ENCODE data around the gene PRR12. TPM values are rescaled to one million over a fixed set of nuclear protein-coding genes. Genes with fewer than 3 reads are reported as not detected.

The PRR12 gene
- total RNA-seq, 1 experiment from 2014 or later, result 40.4 TPM

DNA sequence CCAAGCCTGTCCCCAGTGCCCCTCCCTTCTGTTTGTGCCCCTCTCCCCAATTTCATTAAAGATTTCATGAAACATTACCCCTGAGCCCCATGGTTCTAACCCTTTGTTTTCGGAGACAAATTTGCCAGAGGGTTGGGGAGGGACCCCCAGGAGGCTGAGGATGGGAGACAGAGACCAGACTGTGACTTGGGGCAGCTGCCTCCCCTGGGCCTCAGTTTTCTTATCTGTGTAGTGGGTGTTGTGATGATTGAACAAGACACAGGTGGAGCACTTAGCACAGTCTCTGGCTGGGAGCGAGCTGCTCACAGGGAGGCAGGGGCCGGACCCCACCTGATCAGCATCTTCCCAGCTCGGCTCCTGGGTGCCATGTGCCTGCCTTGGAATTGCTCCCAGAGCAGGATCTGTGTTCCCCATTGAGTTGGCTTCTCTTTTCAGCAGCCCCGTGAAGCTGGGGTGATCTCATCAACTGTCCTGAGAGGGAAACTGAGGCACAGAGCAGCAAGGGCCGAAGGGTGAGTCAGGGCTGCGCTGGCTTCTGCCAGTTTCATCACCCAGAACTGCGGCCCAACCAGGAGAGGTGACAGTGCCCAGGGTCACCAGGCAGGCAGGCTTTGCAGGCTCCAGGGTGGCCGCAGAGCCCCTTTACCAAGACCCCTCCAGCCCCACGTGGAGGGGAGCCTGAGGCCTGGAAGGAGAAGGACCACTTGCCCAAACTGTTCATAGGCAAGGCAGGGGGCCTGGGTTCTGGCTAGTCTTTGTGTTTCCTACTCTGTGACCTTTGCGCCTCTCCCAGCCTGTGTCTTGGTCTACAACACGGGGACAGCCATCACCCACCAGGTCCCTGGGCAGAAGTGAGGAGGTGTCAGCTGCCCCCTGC is 67.8 kb downstream of the PRR12 start:
- H3K27me3 ChIP-seq (ENCODE audit: insufficient read depth, low read depth), result no peaks in the 10 kb centered on the region
- H3K9me2 ChIP-seq (ENCODE audit: insufficient read depth), result no peaks in the 10 kb centered on the region
- no peak overlapping the region for H3K4me2 ChIP-seq
- peaks cover 51% of the 10 kb centered on the region for H4K20me1 ChIP-seq (ENCODE audit: insufficient read depth)
- H2AFZ ChIP-seq, result no peak overlapping the region
- BruUV-seq (replicated peaks), result no TSS peak
- H3K9me3 ChIP-seq (ENCODE audit: insufficient read depth, low read depth), result no peaks in the 10 kb centered on the region
- DNase-seq, result no peak
- no peak overlapping the region for H3K4me3 ChIP-seq
- POLR2A ChIA-PET (ENCODE audit: unreplicated experiment), result no interaction called here
- CTCF ChIA-PET, result no interaction called here
- peaks cover 57% of the 10 kb centered on the region for H3F3A ChIP-seq (ENCODE audit: insufficient read depth, low read depth)
- peaks cover 7% of the 10 kb centered on the region for H3K4me1 ChIP-seq (replicated peaks; ENCODE audit: insufficient read depth)
- peaks cover 27% of the 10 kb centered on the region for H3K36me3 ChIP-seq (ENCODE audit: low read depth)
- H3K79me2 ChIP-seq (ENCODE audit: low read depth), result peaks cover 15% of the 10 kb centered on the region
- intact Hi-C loops (cut with micrococcal nuclease; ENCODE audit: unreplicated experiment), result no loop called here
- no peak overlapping the region for H3K27ac ChIP-seq
- TF ChIP-seq EZH2 (IDR thresholded peaks at IDR 0.05; ENCODE audit: low read depth), result no peak
- TF ChIP-seq, protein P1, sequence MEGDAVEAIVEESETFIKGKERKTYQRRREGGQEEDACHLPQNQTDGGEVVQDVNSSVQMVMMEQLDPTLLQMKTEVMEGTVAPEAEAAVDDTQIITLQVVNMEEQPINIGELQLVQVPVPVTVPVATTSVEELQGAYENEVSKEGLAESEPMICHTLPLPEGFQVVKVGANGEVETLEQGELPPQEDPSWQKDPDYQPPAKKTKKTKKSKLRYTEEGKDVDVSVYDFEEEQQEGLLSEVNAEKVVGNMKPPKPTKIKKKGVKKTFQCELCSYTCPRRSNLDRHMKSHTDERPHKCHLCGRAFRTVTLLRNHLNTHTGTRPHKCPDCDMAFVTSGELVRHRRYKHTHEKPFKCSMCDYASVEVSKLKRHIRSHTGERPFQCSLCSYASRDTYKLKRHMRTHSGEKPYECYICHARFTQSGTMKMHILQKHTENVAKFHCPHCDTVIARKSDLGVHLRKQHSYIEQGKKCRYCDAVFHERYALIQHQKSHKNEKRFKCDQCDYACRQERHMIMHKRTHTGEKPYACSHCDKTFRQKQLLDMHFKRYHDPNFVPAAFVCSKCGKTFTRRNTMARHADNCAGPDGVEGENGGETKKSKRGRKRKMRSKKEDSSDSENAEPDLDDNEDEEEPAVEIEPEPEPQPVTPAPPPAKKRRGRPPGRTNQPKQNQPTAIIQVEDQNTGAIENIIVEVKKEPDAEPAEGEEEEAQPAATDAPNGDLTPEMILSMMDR (conservative IDR thresholded peaks at IDR 0.05), result no peak

DNA sequence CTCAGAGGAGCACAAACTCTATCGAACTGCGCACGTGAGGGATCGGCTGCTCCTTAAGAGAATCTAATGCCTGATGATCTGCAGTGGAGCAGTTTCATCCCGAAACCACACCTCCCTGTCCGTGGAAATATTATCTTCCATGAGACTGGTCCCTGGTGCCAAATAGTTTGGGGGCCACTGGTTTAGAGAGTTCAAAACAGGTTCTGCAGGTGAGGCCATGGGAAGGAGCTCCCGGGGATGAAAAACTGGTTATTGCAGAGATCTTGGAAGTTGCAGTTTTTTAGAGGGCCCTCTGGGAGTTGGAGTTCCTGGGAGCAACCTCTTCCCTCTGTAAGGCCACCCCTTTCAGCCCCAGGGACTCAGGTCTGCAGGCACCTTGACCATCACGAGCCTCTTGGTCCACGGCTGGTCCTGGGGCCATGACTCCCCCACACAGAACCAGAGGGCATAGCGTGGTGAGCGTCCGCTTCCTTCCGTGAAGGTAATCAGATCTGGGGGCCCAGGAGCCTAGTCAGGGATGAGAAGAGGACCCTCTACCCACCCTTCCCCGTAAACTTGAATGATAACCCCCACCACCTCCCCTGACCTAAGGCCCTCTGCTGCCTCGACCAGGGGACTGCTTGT is 69.5 kb downstream of the PRR12 start:
- Histone ChIP-seq H3F3A (ENCODE audit: insufficient read depth, low read depth) (peaks cover 68% of the 10 kb centered on the region), H3K4me2 (no peak overlapping the region), H3K4me3 (no peak overlapping the region), H4K20me1 (ENCODE audit: insufficient read depth) (peaks cover 44% of the 10 kb centered on the region), H2AFZ (no peak overlapping the region), H3K27me3 (ENCODE audit: insufficient read depth, low read depth) (no peaks in the 10 kb centered on the region), H3K4me1 (replicated peaks; ENCODE audit: insufficient read depth) (peaks cover 12% of the 10 kb centered on the region), H3K9me2 (ENCODE audit: insufficient read depth) (no peaks in the 10 kb centered on the region), H3K79me2 (ENCODE audit: low read depth) (peaks cover 27% of the 10 kb centered on the region), H3K36me3 (ENCODE audit: low read depth) (peaks cover 14% of the 10 kb centered on the region), H3K9me3 (ENCODE audit: insufficient read depth, low read depth) (no peaks in the 10 kb centered on the region), H3K27ac (peak overlapping the region; percentile 40; the same call in 1 of the 2 replicates)
- no peak for TF ChIP-seq EZH2 (IDR thresholded peaks at IDR 0.05; ENCODE audit: low read depth)
- TF ChIP-seq, protein P1 (conservative IDR thresholded peaks at IDR 0.05), result no peak
- DNase-seq, result peak in 1 of 2 experiments; percentile 54
- intact Hi-C loops (cut with micrococcal nuclease; ENCODE audit: unreplicated experiment), result no loop called here
- no TSS peak for BruUV-seq (replicated peaks)
- ChIA-PET CTCF (no interaction called here), POLR2A (ENCODE audit: unreplicated experiment) (interaction anchor here (0.7 kb wide), 1 partner anchor 16 kb away, joined by 5 read pairs; no protein-coding TSS in a partner anchor)

DNA sequence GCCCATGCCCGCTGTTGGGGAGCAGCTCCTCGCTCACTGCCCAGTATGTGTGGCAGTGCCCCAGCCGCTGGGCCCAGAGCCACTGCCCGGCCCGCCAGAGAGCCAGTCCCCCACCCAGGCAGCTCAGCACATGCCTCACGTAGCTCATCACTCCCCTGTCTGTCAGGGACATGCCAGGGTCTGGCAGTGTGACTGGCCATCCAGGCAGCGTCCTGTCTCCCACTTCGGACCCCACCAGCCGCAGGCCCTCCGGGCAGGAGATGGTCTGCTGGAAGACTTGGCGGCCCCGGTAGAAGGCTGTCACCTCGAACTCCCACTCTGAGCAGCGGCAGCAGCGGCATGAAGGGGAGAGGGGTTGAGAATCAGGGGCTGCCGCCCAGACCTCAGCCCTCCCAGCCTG is 71.0 kb downstream of the PRR12 start:
- intact Hi-C loops (cut with micrococcal nuclease; ENCODE audit: unreplicated experiment), result no loop called here
- Histone ChIP-seq H3F3A (ENCODE audit: insufficient read depth, low read depth) (peaks cover 64% of the 10 kb centered on the region), H3K79me2 (ENCODE audit: low read depth) (peaks cover 40% of the 10 kb centered on the region), H3K9me2 (ENCODE audit: insufficient read depth) (no peaks in the 10 kb centered on the region), H3K27me3 (ENCODE audit: insufficient read depth, low read depth) (no peaks in the 10 kb centered on the region), H3K4me2 (no peak overlapping the region), H3K27ac (no peak overlapping the region), H3K4me1 (replicated peaks; ENCODE audit: insufficient read depth) (peaks cover 17% of the 10 kb centered on the region), H3K9me3 (ENCODE audit: insufficient read depth, low read depth) (no peaks in the 10 kb centered on the region), H2AFZ (no peak overlapping the region), H4K20me1 (ENCODE audit: insufficient read depth) (peaks cover 36% of the 10 kb centered on the region), H3K36me3 (ENCODE audit: low read depth) (peaks cover 14% of the 10 kb centered on the region), H3K4me3 (no peak overlapping the region)
- no TSS peak for BruUV-seq (replicated peaks)
- POLR2A ChIA-PET (ENCODE audit: unreplicated experiment), result interaction anchor here (0.5 kb wide), 1 partner anchor 21 kb away, joined by 3 read pairs; no protein-coding TSS in a partner anchor
- DNase-seq, result no peak
- TF ChIP-seq, protein P1 (conservative IDR thresholded peaks at IDR 0.05), result no peak
- TF ChIP-seq EZH2 (IDR thresholded peaks at IDR 0.05; ENCODE audit: low read depth), result no peak
- CTCF ChIA-PET, result interaction anchor here (0.7 kb wide), 1 partner anchor 16 kb away, joined by 5 read pairs; no protein-coding TSS in a partner anchor

Measured in PC-9 (cell line).